Amygdala (tissue), 56 donors: ENCODE measurements around the gene ZNF462.
A peak's percentile ranks its signal among the peaks of the same experiment; 100 is the strongest.

Experiments
- DNase-seq, 56 donors: peaks; one replicate each; lab custom pipeline; 2025; lab: John Stamatoyannopoulos, UW

The ZNF462 gene

DNA sequence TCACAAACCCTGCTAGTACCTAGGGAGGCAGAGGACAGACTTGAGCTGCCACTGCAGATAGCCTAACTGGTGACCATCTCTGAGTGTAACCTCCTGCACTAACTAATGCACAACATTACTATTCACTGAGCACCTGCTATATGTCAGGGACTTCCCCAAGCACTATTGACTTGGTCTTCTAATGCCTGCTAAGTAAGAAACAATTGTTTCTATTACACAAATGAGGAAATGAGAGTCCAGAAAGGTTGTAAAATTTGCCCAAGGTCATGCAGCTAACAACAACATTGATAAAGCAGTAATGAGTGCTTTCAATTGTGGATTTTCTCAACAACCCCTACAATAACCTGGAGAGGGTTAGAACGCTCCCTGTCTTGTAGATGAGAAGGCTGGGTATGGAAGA lies 183.7 kb downstream of the ZNF462 start:
- DNase-seq: no peak

DNA sequence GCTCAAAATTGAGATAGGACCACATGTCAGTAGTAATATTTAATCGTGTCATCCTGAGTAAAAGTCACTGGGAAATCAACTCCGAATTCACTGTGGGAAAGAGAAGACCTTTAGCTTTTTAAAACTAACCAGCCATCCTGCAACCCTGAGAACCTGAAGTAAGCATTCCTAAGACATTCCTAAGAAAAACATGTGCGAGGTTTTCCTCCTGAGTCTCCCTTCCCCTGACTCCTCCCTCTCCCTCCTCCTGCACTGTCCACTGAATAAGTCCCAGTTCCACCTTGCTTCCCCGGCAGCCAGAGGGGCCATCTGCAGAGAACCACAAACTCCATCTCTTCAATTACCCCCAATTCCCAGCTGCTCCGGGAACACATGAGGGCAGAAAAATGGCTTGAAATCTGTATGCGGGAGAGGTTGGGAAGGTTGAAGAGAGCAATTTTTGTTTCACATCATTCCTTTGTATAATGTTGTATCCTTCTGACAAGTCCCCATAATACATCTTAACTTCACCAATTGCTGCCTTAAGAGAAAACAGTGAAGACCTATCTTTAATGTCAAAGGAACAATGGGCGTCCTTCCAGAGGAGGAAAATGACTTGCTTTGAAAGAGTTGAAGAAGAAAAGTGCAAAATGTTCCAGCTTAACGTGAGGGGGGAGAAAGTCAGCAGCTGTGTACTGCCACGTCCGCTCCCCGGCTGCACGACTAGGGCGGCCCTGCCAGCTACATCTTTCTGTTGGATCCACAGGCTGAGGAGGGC lies 186.3 kb downstream of the ZNF462 start:
- DNase-seq: peak in 8 of 56 donors; percentile 2 to 27 (median 6)

DNA sequence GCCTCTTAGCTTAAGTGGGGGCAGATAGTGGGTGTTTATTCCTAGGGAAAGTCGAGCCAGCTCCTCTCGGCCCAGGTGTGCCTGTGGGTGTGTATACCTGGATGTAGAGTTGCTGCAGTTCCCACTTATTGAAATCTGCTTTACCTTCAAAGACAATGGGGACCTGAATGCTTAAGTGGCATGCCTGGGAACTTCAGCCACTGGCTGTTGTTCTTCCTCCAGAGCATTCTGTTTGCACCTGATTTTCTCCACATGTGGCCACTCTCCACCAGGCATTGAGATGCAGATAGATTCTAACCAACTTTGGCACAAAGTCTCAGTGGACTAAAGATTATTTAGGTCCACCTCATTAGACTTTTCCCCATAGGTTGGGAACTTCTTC lies 186.8 kb downstream of the ZNF462 start:
- peak in 1 of 56 donors; percentile 10 for DNase-seq

DNA sequence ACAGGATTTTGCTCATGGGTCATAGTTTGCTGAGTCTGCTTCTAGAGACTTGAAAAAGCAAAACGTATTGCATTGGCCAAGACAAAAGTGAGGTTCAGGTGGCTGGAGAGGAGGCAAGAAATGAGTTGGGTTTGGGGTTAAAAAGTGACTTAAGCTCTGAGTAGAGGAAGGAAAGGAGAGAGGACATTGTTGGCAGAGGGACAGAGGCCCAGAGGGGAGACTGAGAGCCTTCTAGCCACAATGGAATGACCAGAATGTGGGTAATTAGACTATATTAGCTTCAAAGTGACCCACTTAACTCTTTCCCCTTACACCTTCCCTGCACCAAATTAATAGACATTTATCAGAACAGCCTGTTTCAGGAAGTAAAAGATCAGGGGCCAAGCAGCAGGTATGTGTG lies 188.4 kb downstream of the ZNF462 start:
- DNase-seq: no peak

DNA sequence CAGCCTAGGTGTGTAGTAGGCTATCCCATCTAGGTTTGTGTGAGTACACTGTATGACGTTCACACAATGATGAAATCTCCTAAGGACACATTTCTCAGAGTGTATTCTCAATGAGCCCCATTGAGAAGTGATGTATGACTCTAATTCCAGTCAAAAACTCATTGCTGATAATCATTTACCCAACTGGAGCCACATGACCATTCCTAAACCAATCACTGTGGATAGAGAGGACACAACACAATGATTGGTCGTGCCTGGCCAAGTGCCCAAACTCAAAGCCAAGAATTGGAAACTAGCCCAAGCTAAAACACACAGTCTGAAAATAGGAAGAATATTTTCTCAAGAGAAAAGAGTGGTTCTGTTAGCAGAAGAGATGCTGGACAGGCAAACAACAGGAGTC lies 191.2 kb downstream of the ZNF462 start:
- peak in 1 of 56 donors; percentile 4 for DNase-seq

DNA sequence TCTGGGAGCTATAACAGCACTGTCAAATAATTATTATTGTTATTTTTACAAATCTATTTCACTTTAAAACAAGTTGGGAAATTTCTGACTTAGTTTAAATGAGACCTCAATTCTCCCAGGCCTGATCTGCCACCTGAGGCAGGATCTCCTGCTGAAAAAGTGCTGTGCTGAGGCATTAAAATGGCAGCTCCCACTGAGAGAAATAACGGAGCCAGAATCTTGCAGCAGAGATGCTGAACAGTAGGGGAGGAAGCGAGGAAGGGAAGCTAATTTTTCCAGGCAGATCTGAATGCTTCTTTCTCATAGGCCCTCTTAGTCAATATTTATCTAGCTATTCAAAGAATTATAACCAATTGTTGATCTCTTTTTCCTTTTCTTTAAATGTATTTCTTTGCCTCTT lies 196.3 kb downstream of the ZNF462 start:
- no peak for DNase-seq

DNA sequence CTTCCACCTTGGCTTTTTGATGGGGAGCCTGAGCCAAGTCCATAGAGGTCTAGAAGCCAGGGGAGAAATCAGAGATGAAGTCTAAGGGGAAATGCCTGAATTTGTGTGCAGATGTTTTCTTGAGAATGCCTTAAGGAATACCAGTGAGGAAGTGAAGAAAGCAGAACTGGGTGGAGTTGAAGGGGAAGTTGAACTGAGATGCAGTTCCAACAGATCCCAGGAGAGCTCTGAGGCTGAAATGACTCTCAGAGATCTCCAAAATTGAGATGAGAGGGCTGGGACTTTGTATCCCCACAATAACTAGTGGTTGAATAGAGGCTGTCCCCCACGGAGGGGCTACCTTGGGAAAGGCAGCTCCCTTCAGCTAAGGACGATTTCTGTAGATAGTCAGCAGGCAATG lies 197.1 kb downstream of the ZNF462 start:
- no peak for DNase-seq
